GM21786 (cell line): ENCODE measurements around the gene STOM.

Source experiments
- ATAC-seq: cut with Tn5 transposase; IDR thresholded peaks from one replicate; pipeline ENCODE4 v1.9.1; 2021; ENCODE audit not compliant: unreplicated experiment

The STOM gene

DNA sequence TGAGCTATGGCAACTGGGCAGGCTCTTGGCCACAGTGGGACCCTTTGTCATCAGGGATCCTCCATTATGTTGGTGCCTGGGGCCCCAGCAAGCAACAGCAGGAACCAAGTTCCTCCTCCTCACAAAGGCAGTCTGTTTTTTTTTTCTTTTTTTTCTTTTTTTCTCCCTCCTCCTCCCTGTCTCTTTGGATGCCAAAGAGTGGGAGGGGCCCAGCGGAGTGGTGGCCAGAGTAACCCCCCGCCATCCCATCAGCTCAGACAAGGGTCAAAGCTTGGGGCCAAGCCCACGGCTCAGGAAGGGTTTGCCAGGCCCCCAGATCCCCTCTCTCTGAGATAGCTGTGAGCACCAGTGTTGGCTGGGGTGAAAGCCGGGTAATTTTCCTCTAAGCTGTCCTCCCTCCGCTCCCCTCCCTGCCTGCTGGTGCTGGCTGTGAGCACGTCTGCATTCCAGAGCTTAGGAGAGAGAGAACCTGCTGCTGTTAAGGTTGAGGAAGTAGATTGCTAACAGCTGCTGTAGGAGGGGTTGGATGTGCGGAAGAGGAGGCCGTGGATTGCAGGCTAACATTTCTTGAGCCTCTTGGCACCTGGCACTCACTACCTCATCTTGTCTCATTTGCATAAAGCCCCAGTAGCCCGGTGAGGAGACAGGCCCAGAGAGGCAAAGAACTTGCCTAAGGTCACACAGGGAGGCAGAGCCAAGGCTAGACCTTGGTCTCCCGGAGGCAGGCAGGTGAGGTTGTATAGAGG is 80.9 kb downstream of the STOM start:
- ATAC-seq = no peak
